Astrocyte (in vitro differentiated cells and primary cell): ENCODE results near the gene MSLN. TPM values are rescaled to one million over a fixed set of nuclear protein-coding genes. Genes with fewer than 3 reads are reported as not detected.

Experiments
- DNase-seq: peaks from one replicate; pipeline ENCODE4 v3.0.0-alpha.2; 2010; ENCODE audit warnings: low read depth
- FAIRE-seq: peaks from 2 replicates; lab custom pipeline; 2011; peaks lifted over from hg19 to GRCh38; lab: Jason Lieb, UNC
- H2AFZ ChIP-seq: 2 replicates; pipeline ENCODE4 v1.6.0; 2012; ENCODE audit warnings: low read depth, low read length, inconsistent platforms
- H3K27ac ChIP-seq: 2 replicates; pipeline ENCODE4 v1.5.1; 2011; ENCODE audit warnings: low read depth, low read length, inconsistent platforms
- H3K27me3 ChIP-seq: 2 replicates; pipeline ENCODE4 v1.6.0; 2011; ENCODE audit warnings: low read length, inconsistent platforms; ENCODE audit not compliant: insufficient read depth
- H3K36me3 ChIP-seq: 2 replicates; pipeline ENCODE4 v1.5.1; 2011; ENCODE audit warnings: low read length, inconsistent platforms; ENCODE audit not compliant: insufficient read depth
- H3K4me1 ChIP-seq: 2 replicates; pipeline ENCODE4 v1.5.1; 2011; ENCODE audit warnings: low read length, inconsistent platforms; ENCODE audit not compliant: insufficient read depth
- H3K4me2 ChIP-seq: 2 replicates; pipeline ENCODE4 v1.6.0; 2012; ENCODE audit warnings: low read length, inconsistent platforms
- H3K4me3 ChIP-seq: 2 replicates; pipeline ENCODE4 v1.5.1; 2011; ENCODE audit warnings: low read depth, mild to moderate bottlenecking, low read length, inconsistent platforms; ENCODE audit not compliant: insufficient read depth
- H3K79me2 ChIP-seq: 2 replicates; pipeline ENCODE4 v1.6.0; 2012; ENCODE audit warnings: mild to moderate bottlenecking, low read length, inconsistent platforms; ENCODE audit not compliant: insufficient read depth
- H3K9ac ChIP-seq: 2 replicates; pipeline ENCODE4 v1.6.0; 2012; ENCODE audit warnings: mild to moderate bottlenecking, low read length, inconsistent platforms
- H3K9me3 ChIP-seq: 2 replicates; pipeline ENCODE4 v1.5.1; 2012; ENCODE audit warnings: low read depth, mild to moderate bottlenecking, low read length, inconsistent platforms; ENCODE audit not compliant: insufficient read depth
- H4K20me1 ChIP-seq: 2 replicates; pipeline ENCODE4 v1.6.0; 2012; ENCODE audit warnings: low read length, inconsistent platforms; ENCODE audit not compliant: insufficient read depth
- H3K27ac Mint-ChIP-seq: one replicate; pipeline ENCODE4 v1.8.0; 2021; ENCODE audit warnings: mild to moderate bottlenecking, mixed read lengths; ENCODE audit not compliant: unreplicated experiment
- H3K27me3 Mint-ChIP-seq: one replicate; pipeline ENCODE4 v1.8.0; 2021; ENCODE audit warnings: low read depth, mixed read lengths; ENCODE audit not compliant: unreplicated experiment
- H3K36me3 Mint-ChIP-seq: one replicate; pipeline ENCODE4 v1.8.0; 2021; ENCODE audit warnings: low read depth, mixed read lengths; ENCODE audit not compliant: unreplicated experiment
- H3K4me1 Mint-ChIP-seq: one replicate; pipeline ENCODE4 v1.8.0; 2021; ENCODE audit warnings: low read depth, mixed read lengths; ENCODE audit not compliant: unreplicated experiment
- H3K4me3 Mint-ChIP-seq: one replicate; pipeline ENCODE4 v1.8.0; 2021; ENCODE audit warnings: mild to moderate bottlenecking, moderate library complexity, mixed read lengths; ENCODE audit not compliant: unreplicated experiment
- H3K9me3 Mint-ChIP-seq: one replicate; pipeline ENCODE4 v1.8.0; 2021; ENCODE audit warnings: mild to moderate bottlenecking, mixed read lengths; ENCODE audit not compliant: unreplicated experiment
- EZH2 ChIP-seq: IDR thresholded peaks from 2 replicates; pipeline ENCODE4 v1.6.1; 2012; ENCODE audit warnings: mild to moderate bottlenecking, low read length, inconsistent platforms; ENCODE audit not compliant: insufficient read depth
- total RNA-seq: library from RNA; stranded (reverse); gene quantifications from 2 replicates; pipeline ENCODE4 v1.2.1, GENCODE V29; 2021
- TF ChIP-seq, protein P1 (sequence below): IDR thresholded peaks from 2 replicates; pipeline ENCODE4 v1.5.1; 2011; ENCODE audit warnings: low read depth, mild to moderate bottlenecking, inconsistent platforms, low read length, moderate library complexity; ENCODE audit not compliant: insufficient read depth

The MSLN gene
- total RNA-seq, 1 donor from 2014 or later, result not detected

DNA sequence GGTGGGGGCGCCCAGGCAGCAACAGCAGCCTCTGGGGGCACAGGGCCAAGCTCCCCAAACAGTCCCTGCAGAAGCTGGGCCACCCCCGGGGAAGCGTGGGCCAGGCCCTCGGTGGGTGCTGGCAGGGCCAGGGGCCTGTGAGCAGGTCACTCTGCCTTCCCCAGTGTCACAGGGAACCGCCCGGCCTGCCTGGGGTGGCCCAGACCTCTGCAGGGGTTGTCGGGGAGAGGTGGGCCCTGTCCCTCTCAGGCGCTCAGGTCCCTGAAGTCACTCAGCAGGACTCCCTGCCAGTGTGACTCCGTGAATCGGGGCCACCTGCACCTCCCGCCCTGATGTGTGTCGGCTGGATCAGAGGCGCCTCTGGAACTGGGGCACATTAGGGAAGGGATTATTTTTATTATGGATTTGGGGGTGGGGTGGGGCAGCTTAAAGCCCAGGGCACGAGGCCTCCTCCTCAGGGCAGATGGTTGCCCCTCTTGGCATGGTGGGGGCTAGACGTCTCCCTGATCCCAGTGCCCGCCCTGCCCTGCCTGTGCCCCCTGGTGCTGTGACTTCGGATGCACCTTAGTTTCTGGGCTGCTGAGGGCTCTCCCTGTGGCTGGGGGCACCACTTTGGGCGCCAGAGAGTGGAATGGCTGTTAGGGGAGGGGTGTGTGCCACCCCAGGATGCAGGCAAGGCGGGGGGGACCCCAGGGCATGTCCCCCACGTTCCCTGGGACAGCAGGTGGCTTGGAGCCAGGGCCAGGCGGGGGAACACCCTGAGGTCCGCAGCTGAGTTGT lies 41.2 kb downstream of the MSLN start:
- Histone ChIP-seq H3K27ac (no peak overlapping the region), H3K4me2 (no peak overlapping the region), H3K9ac (no peak overlapping the region), H3K79me2 (no peaks in the 10 kb centered on the region), H3K4me1 (no peaks in the 10 kb centered on the region), H3K9me3 (no peaks in the 10 kb centered on the region), H4K20me1 (peaks cover 6% of the 10 kb centered on the region), H3K27me3 (peaks cover 19% of the 10 kb centered on the region), H3K36me3 (no peaks in the 10 kb centered on the region), H3K4me3 (no peak overlapping the region), H2AFZ (no peak overlapping the region)
- no peak for TF ChIP-seq EZH2
- TF ChIP-seq, protein P1, sequence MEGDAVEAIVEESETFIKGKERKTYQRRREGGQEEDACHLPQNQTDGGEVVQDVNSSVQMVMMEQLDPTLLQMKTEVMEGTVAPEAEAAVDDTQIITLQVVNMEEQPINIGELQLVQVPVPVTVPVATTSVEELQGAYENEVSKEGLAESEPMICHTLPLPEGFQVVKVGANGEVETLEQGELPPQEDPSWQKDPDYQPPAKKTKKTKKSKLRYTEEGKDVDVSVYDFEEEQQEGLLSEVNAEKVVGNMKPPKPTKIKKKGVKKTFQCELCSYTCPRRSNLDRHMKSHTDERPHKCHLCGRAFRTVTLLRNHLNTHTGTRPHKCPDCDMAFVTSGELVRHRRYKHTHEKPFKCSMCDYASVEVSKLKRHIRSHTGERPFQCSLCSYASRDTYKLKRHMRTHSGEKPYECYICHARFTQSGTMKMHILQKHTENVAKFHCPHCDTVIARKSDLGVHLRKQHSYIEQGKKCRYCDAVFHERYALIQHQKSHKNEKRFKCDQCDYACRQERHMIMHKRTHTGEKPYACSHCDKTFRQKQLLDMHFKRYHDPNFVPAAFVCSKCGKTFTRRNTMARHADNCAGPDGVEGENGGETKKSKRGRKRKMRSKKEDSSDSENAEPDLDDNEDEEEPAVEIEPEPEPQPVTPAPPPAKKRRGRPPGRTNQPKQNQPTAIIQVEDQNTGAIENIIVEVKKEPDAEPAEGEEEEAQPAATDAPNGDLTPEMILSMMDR, result no peak
- no peak overlapping the region for H3K27ac Mint-ChIP-seq
- H3K27me3 Mint-ChIP-seq, result no peaks in the 10 kb centered on the region
- no peak for DNase-seq
- H3K4me3 Mint-ChIP-seq, result no peak overlapping the region
- no peaks in the 10 kb centered on the region for H3K4me1 Mint-ChIP-seq
- no peak for FAIRE-seq
- no peaks in the 10 kb centered on the region for H3K9me3 Mint-ChIP-seq
- H3K36me3 Mint-ChIP-seq, result peaks cover 4% of the 10 kb centered on the region

GRCh38 chr16:802461-802860 lies 41.9 kb downstream of the MSLN start:
- Histone ChIP-seq H3K9me3 (no peaks in the 10 kb centered on the region), H3K4me1 (no peaks in the 10 kb centered on the region), H2AFZ (no peak overlapping the region), H3K4me3 (no peak overlapping the region), H3K4me2 (no peak overlapping the region), H3K79me2 (no peaks in the 10 kb centered on the region), H3K36me3 (no peaks in the 10 kb centered on the region), H3K9ac (no peak overlapping the region), H3K27ac (no peak overlapping the region), H4K20me1 (peaks cover 6% of the 10 kb centered on the region), H3K27me3 (peaks cover 19% of the 10 kb centered on the region)
- no peak for FAIRE-seq
- Mint-ChIP-seq H3K4me3 (no peak overlapping the region), H3K27ac (no peak overlapping the region), H3K9me3 (no peaks in the 10 kb centered on the region), H3K36me3 (peaks cover 4% of the 10 kb centered on the region), H3K27me3 (no peaks in the 10 kb centered on the region), H3K4me1 (no peaks in the 10 kb centered on the region)
- no peak for DNase-seq
- TF ChIP-seq, protein P1, result no peak
- no peak for TF ChIP-seq EZH2
